Upper lobe of right lung (tissue), 1 donor: ENCODE data around the gene ZEB1. TPM values are rescaled to one million over a fixed set of nuclear protein-coding genes. Genes with fewer than 3 reads are reported as not detected.

Experiments
- ATAC-seq: fragments of 200-7000 bp; cut with Tn5 transposase; one replicate; pipeline ENCODE4 v1.9.1; 2020; ENCODE audit warnings: mild to moderate bottlenecking, moderate library complexity
- DNase-seq: peaks from one replicate; pipeline ENCODE4 v3.0.0-alpha.2; 2020
- H3K27ac ChIP-seq: fragments of 200-600 bp; one replicate; pipeline ENCODE4 v1.8.0; 2022
- H3K27me3 ChIP-seq: fragments of 200-600 bp; one replicate; pipeline ENCODE4 v1.8.0; 2022; ENCODE audit warnings: mild to moderate bottlenecking
- H3K36me3 ChIP-seq: fragments of 200-600 bp; one replicate; pipeline ENCODE4 v1.8.0; 2022
- H3K4me1 ChIP-seq: fragments of 200-600 bp; one replicate; pipeline ENCODE4 v1.8.0; 2022
- H3K4me3 ChIP-seq: fragments of 200-600 bp; one replicate; pipeline ENCODE4 v1.8.0; 2022; ENCODE audit warnings: mild to moderate bottlenecking
- H3K9me3 ChIP-seq: fragments of 200-600 bp; one replicate; pipeline ENCODE4 v1.8.0; 2022
- CTCF ChIP-seq: fragments of 200-600 bp; IDR thresholded peaks from one replicate; pipeline ENCODE4 v1.8.0; 2022; ENCODE audit warnings: antibody characterized with exemption
- intact Hi-C: fragments of 100-400 bp; cut with DNase I; formaldehyde crosslinking; loops from one replicate; pipeline ENCODE4 v1.11.0; 2022
- total RNA-seq: library from RNA; stranded (reverse); fragmentation: NEBNext Ultra II Directional; extraction: Animal tissue kit (Norgen Biotek cat#: 25700); gene quantifications from one replicate; pipeline ENCODE4 v1.2.1, GENCODE V29; 2021
- donor health status: DM: no; HTN: yes; CAD: no; lungs with severe emphysema.

The ZEB1 gene
- total RNA-seq, 1 donor from 2014 or later = 55.2 TPM

- Histone ChIP-seq H3K4me1 (no peaks in the 10 kb centered on the region), H3K27ac (no peak overlapping the region), H3K36me3 (peaks cover 9% of the 10 kb centered on the region), H3K9me3 (peaks cover 18% of the 10 kb centered on the region), H3K4me3 (no peak overlapping the region), H3K27me3 (no peaks in the 10 kb centered on the region)
- DNase-seq (no peak), ATAC-seq (no peak)
- intact Hi-C loops = no loop called here
- TF ChIP-seq CTCF = no peak
Observed at GRCh38 chr10:31507427-31507826, 188.4 kb downstream of the ZEB1 start.

DNA sequence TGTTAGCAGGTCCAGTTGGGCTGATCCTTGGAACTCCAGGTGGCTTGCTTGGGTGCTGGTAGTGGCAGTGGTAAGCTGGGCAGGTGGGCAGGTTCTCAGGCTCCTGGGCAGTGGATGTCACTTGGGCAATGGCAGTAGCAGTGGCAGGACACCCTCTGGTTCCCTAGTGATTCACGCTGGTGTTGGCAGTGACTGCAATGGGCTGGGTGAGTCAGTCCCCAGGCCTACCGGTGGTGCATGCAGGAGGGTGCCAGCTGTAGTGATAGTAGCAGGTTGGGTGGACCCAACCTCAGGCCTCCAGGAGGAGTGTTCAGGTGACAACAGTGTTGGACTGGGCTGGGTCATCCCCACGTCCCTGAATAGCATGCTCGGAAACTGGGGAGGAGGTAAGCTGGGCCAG, 189.2 kb downstream of the ZEB1 start:
- H3K27me3 ChIP-seq = no peaks in the 10 kb centered on the region
- no peak overlapping the region for H3K27ac ChIP-seq
- DNase-seq (no peak), ATAC-seq (no peak)
- H3K4me3 ChIP-seq = no peak overlapping the region
- no peaks in the 10 kb centered on the region for H3K4me1 ChIP-seq
- TF ChIP-seq CTCF = no peak
- intact Hi-C loops = no loop called here
- peaks cover 10% of the 10 kb centered on the region for H3K36me3 ChIP-seq
- H3K9me3 ChIP-seq = peaks cover 18% of the 10 kb centered on the region

DNA sequence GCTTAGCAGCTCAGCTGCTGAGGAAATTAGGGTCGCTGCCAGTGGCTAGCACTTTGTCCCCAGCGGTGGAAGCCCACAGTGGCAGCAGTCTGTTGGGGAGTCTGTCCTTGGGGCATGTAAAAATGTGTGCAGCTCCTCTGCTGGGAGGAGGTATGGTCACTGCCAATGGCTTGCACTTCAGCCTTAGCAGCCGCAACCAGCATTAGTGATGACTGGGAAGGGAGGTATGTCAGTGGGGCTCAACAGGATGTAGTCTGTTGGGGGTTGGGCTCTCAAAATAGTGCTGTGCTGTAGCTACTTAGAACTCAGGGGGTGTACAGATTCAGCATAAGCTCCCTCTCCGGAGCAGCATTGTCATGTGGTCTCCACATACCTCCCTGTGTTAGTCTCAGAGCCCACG, 189.9 kb downstream of the ZEB1 start:
- H3K4me1 ChIP-seq = no peaks in the 10 kb centered on the region
- ATAC-seq (no peak), DNase-seq (no peak)
- H3K9me3 ChIP-seq = peaks cover 18% of the 10 kb centered on the region
- TF ChIP-seq CTCF = no peak
- H3K4me3 ChIP-seq = no peak overlapping the region
- no peak overlapping the region for H3K27ac ChIP-seq
- intact Hi-C loops = no loop called here
- no peaks in the 10 kb centered on the region for H3K27me3 ChIP-seq
- H3K36me3 ChIP-seq = peaks cover 10% of the 10 kb centered on the region

- Histone ChIP-seq H3K9me3 (peaks cover 18% of the 10 kb centered on the region), H3K4me3 (no peak overlapping the region), H3K27ac (no peak overlapping the region), H3K36me3 (peaks cover 14% of the 10 kb centered on the region), H3K27me3 (no peaks in the 10 kb centered on the region), H3K4me1 (no peaks in the 10 kb centered on the region)
- no peak for TF ChIP-seq CTCF
- intact Hi-C loops = no loop called here
- no peak for DNase-seq
- no peak for ATAC-seq
Observed at GRCh38 chr10:31509989-31510388, 191.0 kb downstream of the ZEB1 start.

GRCh38 chr10:31515116-31515515, 196.1 kb downstream of the ZEB1 start:
- H3K27ac ChIP-seq = no peak overlapping the region
- ATAC-seq (no peak), DNase-seq (no peak)
- H3K36me3 ChIP-seq = peaks cover 17% of the 10 kb centered on the region
- no peaks in the 10 kb centered on the region for H3K9me3 ChIP-seq
- no peaks in the 10 kb centered on the region for H3K27me3 ChIP-seq
- no peak for TF ChIP-seq CTCF
- intact Hi-C loops = no loop called here
- H3K4me1 ChIP-seq = no peaks in the 10 kb centered on the region
- no peak overlapping the region for H3K4me3 ChIP-seq

DNA sequence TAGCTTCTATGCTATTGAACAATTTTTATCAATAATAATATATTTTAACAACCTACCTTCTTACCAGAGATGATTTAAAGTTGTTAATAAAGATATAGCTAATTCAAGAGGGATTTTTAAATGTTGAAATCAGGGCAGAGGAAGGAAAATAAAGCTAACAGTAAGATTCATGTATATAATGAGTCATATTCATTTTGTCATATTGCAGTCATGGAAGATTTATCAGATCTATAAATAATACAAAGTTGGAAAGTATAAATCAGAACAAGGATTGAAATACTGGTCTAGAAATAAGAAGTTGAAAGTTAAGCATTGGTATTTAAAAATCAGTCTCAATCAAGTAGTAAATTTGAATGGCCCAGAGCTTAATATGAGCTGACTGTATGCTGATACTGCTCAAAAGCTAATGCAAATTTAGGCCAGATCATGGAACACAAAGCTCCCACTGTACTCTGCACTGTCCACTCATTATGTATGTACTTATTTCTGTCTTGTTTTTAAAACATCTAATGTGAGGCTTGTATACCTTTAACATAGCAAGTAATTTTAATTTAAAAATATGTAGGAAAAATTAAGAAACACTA, 196.9 kb downstream of the ZEB1 start:
- intact Hi-C loops = no loop called here
- ATAC-seq (no peak), DNase-seq (no peak)
- H3K9me3 ChIP-seq = no peaks in the 10 kb centered on the region
- H3K36me3 ChIP-seq = peaks cover 17% of the 10 kb centered on the region
- TF ChIP-seq CTCF = no peak
- no peak overlapping the region for H3K27ac ChIP-seq
- no peak overlapping the region for H3K4me3 ChIP-seq
- H3K27me3 ChIP-seq = no peaks in the 10 kb centered on the region
- no peaks in the 10 kb centered on the region for H3K4me1 ChIP-seq
